Activated B cell treated with CpG ODN at 0.5 μM for 24 hours (primary cell): ENCODE data around the gene ACOT11. TPM values are rescaled to one million over a fixed set of nuclear protein-coding genes. Genes with fewer than 3 reads are reported as not detected.

Source experiments
- ATAC-seq: fragments of 200-7000 bp; cut with Tn5 transposase; one replicate; pipeline ENCODE4 v1.10.0; 2021; ENCODE audit warnings: low read depth, mild to moderate bottlenecking, moderate library complexity
- CTCF ChIA-PET: fragments of 350-600 bp; sonication (Branson Sonifier 250); formaldehyde crosslinking; loops from one replicate; lab custom pipeline; 2021; ENCODE audit warnings: antibody characterized with exemption; lab: Charles Lee
- POLR2A ChIA-PET: fragments of 350-600 bp; sonication (Branson Sonifier 250); formaldehyde crosslinking; loops from one replicate; lab custom pipeline; 2021; ENCODE audit warnings: antibody characterized with exemption; lab: Charles Lee
- DNase-seq: peaks from one replicate; pipeline ENCODE4 v3.0.0; 2022
- H3K27ac Mint-ChIP-seq: one replicate; pipeline ENCODE4 v1.8.0; 2020; ENCODE audit warnings: mixed read lengths
- H3K27me3 Mint-ChIP-seq: one replicate; pipeline ENCODE4 v1.8.0; 2021; ENCODE audit warnings: mixed read lengths
- H3K36me3 Mint-ChIP-seq: one replicate; pipeline ENCODE4 v1.8.0; 2021; ENCODE audit warnings: low read depth, mixed read lengths
- H3K4me1 Mint-ChIP-seq: one replicate; pipeline ENCODE4 v1.8.0; 2021; ENCODE audit warnings: mixed read lengths
- H3K4me3 Mint-ChIP-seq: one replicate; pipeline ENCODE4 v1.8.0; 2020; ENCODE audit warnings: mild to moderate bottlenecking, mixed read lengths
- H3K9me3 Mint-ChIP-seq: one replicate; pipeline ENCODE4 v1.8.0; 2020; ENCODE audit warnings: mixed read lengths
- CTCF ChIP-seq: fragments of 200-600 bp; IDR thresholded peaks from one replicate; pipeline ENCODE4 v1.8.0; 2022; ENCODE audit warnings: antibody characterized with exemption, mild to moderate bottlenecking
- intact Hi-C: fragments of 100-400 bp; cut with micrococcal nuclease; formaldehyde crosslinking; loops from one replicate; pipeline ENCODE4 v1.15.1; 2024
- total RNA-seq: library from RNA; stranded (reverse); gene quantifications from 2 replicates; pipeline ENCODE4 v1.2.3, GENCODE V29; 2022

ACOT11 gene
- total RNA-seq, 1 donor from 2014 or later, result 0.16 TPM

GRCh38 chr1:54545916-54546635 lies 2.0 kb upstream of the ACOT11 start:
- Mint-ChIP-seq H3K36me3 (no peaks in the 10 kb centered on the region), H3K9me3 (no peaks in the 10 kb centered on the region), H3K27ac (no peak overlapping the region), H3K4me3 (no peak overlapping the region), H3K4me1 (peaks cover 12% of the 10 kb centered on the region), H3K27me3 (peaks cover 21% of the 10 kb centered on the region)
- ChIA-PET POLR2A (no interaction called here), CTCF (no interaction called here)
- no peak for TF ChIP-seq CTCF
- no peak for DNase-seq
- intact Hi-C loops, result no loop called here
- no peak for ATAC-seq

- ChIA-PET CTCF (no interaction called here), POLR2A (no interaction called here)
- no peak for TF ChIP-seq CTCF
- Mint-ChIP-seq H3K36me3 (no peaks in the 10 kb centered on the region), H3K4me3 (no peak overlapping the region), H3K4me1 (peaks cover 8% of the 10 kb centered on the region), H3K27me3 (peaks cover 16% of the 10 kb centered on the region), H3K27ac (no peak overlapping the region), H3K9me3 (no peaks in the 10 kb centered on the region)
- DNase-seq (no peak), ATAC-seq (no peak)
- intact Hi-C loops, result no loop called here
Observed at GRCh38 chr1:54546651-54547401, 1.2 kb upstream of the ACOT11 start.

- Mint-ChIP-seq H3K27ac (no peak overlapping the region), H3K9me3 (no peaks in the 10 kb centered on the region), H3K4me3 (no peak overlapping the region), H3K36me3 (no peaks in the 10 kb centered on the region), H3K4me1 (no peaks in the 10 kb centered on the region), H3K27me3 (peaks cover 6% of the 10 kb centered on the region)
- intact Hi-C loops, result no loop called here
- DNase-seq (no peak), ATAC-seq (no peak)
- TF ChIP-seq CTCF, result no peak
- ChIA-PET POLR2A (no interaction called here), CTCF (no interaction called here)
Observed at GRCh38 chr1:54548389-54549044, 489 bp downstream of the ACOT11 start.

GRCh38 chr1:54549181-54549924 lies 1.3 kb downstream of the ACOT11 start:
- Mint-ChIP-seq H3K27me3 (peaks cover 2% of the 10 kb centered on the region), H3K4me1 (no peaks in the 10 kb centered on the region), H3K9me3 (no peaks in the 10 kb centered on the region), H3K36me3 (no peaks in the 10 kb centered on the region), H3K27ac (no peak overlapping the region), H3K4me3 (no peak overlapping the region)
- intact Hi-C loops, result no loop called here
- no peak for DNase-seq
- no peak for TF ChIP-seq CTCF
- POLR2A ChIA-PET, result no interaction called here
- no peak for ATAC-seq
- CTCF ChIA-PET, result no interaction called here
